Astrocyte (in vitro differentiated cells and primary cell): ENCODE results near the gene ABCC2. TPM values are rescaled to one million over a fixed set of nuclear protein-coding genes. Genes with fewer than 3 reads are reported as not detected.

Experiments used
- DNase-seq: peaks from one replicate; pipeline ENCODE4 v3.0.0-alpha.2; 2010; ENCODE audit warnings: low read depth
- FAIRE-seq: peaks from 2 replicates; lab custom pipeline; 2011; peaks lifted over from hg19 to GRCh38; lab: Jason Lieb, UNC
- H2AFZ ChIP-seq: 2 replicates; pipeline ENCODE4 v1.6.0; 2012; ENCODE audit warnings: low read depth, low read length, inconsistent platforms
- H3K27ac ChIP-seq: 2 replicates; pipeline ENCODE4 v1.5.1; 2011; ENCODE audit warnings: low read depth, low read length, inconsistent platforms
- H3K27me3 ChIP-seq: 2 replicates; pipeline ENCODE4 v1.6.0; 2011; ENCODE audit warnings: low read length, inconsistent platforms; ENCODE audit not compliant: insufficient read depth
- H3K36me3 ChIP-seq: 2 replicates; pipeline ENCODE4 v1.5.1; 2011; ENCODE audit warnings: low read length, inconsistent platforms; ENCODE audit not compliant: insufficient read depth
- H3K4me1 ChIP-seq: 2 replicates; pipeline ENCODE4 v1.5.1; 2011; ENCODE audit warnings: low read length, inconsistent platforms; ENCODE audit not compliant: insufficient read depth
- H3K4me2 ChIP-seq: 2 replicates; pipeline ENCODE4 v1.6.0; 2012; ENCODE audit warnings: low read length, inconsistent platforms
- H3K4me3 ChIP-seq: 2 replicates; pipeline ENCODE4 v1.5.1; 2011; ENCODE audit warnings: low read depth, mild to moderate bottlenecking, low read length, inconsistent platforms; ENCODE audit not compliant: insufficient read depth
- H3K79me2 ChIP-seq: 2 replicates; pipeline ENCODE4 v1.6.0; 2012; ENCODE audit warnings: mild to moderate bottlenecking, low read length, inconsistent platforms; ENCODE audit not compliant: insufficient read depth
- H3K9ac ChIP-seq: 2 replicates; pipeline ENCODE4 v1.6.0; 2012; ENCODE audit warnings: mild to moderate bottlenecking, low read length, inconsistent platforms
- H3K9me3 ChIP-seq: 2 replicates; pipeline ENCODE4 v1.5.1; 2012; ENCODE audit warnings: low read depth, mild to moderate bottlenecking, low read length, inconsistent platforms; ENCODE audit not compliant: insufficient read depth
- H4K20me1 ChIP-seq: 2 replicates; pipeline ENCODE4 v1.6.0; 2012; ENCODE audit warnings: low read length, inconsistent platforms; ENCODE audit not compliant: insufficient read depth
- H3K27ac Mint-ChIP-seq: one replicate; pipeline ENCODE4 v1.8.0; 2021; ENCODE audit warnings: mild to moderate bottlenecking, mixed read lengths; ENCODE audit not compliant: unreplicated experiment
- H3K27me3 Mint-ChIP-seq: one replicate; pipeline ENCODE4 v1.8.0; 2021; ENCODE audit warnings: low read depth, mixed read lengths; ENCODE audit not compliant: unreplicated experiment
- H3K36me3 Mint-ChIP-seq: one replicate; pipeline ENCODE4 v1.8.0; 2021; ENCODE audit warnings: low read depth, mixed read lengths; ENCODE audit not compliant: unreplicated experiment
- H3K4me1 Mint-ChIP-seq: one replicate; pipeline ENCODE4 v1.8.0; 2021; ENCODE audit warnings: low read depth, mixed read lengths; ENCODE audit not compliant: unreplicated experiment
- H3K4me3 Mint-ChIP-seq: one replicate; pipeline ENCODE4 v1.8.0; 2021; ENCODE audit warnings: mild to moderate bottlenecking, moderate library complexity, mixed read lengths; ENCODE audit not compliant: unreplicated experiment
- H3K9me3 Mint-ChIP-seq: one replicate; pipeline ENCODE4 v1.8.0; 2021; ENCODE audit warnings: mild to moderate bottlenecking, mixed read lengths; ENCODE audit not compliant: unreplicated experiment
- EZH2 ChIP-seq: IDR thresholded peaks from 2 replicates; pipeline ENCODE4 v1.6.1; 2012; ENCODE audit warnings: mild to moderate bottlenecking, low read length, inconsistent platforms; ENCODE audit not compliant: insufficient read depth
- total RNA-seq: library from RNA; stranded (reverse); gene quantifications from 2 replicates; pipeline ENCODE4 v1.2.1, GENCODE V29; 2021
- TF ChIP-seq, protein P1 (sequence below): IDR thresholded peaks from 2 replicates; pipeline ENCODE4 v1.5.1; 2011; ENCODE audit warnings: low read depth, mild to moderate bottlenecking, inconsistent platforms, low read length, moderate library complexity; ENCODE audit not compliant: insufficient read depth

Gene ABCC2
- total RNA-seq, 1 donor from 2014 or later = 0.59 TPM

DNA sequence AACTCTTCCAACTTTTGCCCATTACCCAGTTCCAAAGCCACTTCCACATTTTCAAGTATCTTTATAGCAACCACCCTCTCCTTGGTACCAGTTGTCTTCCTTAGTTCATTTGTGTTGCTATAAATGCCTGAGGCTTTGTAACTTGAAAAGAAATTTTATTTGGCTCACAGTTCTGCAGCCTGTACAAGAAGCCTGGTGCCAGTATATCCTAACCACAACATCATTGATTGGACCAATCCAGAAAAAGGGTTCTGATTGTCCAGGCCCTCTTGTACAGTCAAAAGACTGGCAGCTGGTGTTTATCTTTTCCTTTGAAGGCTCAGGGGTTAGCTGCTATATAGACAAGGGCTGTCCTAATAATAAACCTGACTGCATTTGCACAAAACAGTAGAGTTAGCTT, 21.1 kb upstream of the ABCC2 start:
- Histone ChIP-seq H3K36me3 (peaks cover 11% of the 10 kb centered on the region), H3K4me2 (no peak overlapping the region), H3K79me2 (no peaks in the 10 kb centered on the region), H3K9ac (no peak overlapping the region), H4K20me1 (no peaks in the 10 kb centered on the region), H3K27ac (no peak overlapping the region), H3K4me1 (no peaks in the 10 kb centered on the region), H2AFZ (no peak overlapping the region), H3K27me3 (no peaks in the 10 kb centered on the region), H3K4me3 (no peak overlapping the region), H3K9me3 (no peaks in the 10 kb centered on the region)
- Mint-ChIP-seq H3K36me3 (peaks cover 8% of the 10 kb centered on the region), H3K27me3 (no peaks in the 10 kb centered on the region), H3K4me1 (no peaks in the 10 kb centered on the region), H3K9me3 (no peaks in the 10 kb centered on the region), H3K27ac (no peak overlapping the region), H3K4me3 (no peak overlapping the region)
- DNase-seq (no peak), FAIRE-seq (no peak)
- TF ChIP-seq, protein P1, sequence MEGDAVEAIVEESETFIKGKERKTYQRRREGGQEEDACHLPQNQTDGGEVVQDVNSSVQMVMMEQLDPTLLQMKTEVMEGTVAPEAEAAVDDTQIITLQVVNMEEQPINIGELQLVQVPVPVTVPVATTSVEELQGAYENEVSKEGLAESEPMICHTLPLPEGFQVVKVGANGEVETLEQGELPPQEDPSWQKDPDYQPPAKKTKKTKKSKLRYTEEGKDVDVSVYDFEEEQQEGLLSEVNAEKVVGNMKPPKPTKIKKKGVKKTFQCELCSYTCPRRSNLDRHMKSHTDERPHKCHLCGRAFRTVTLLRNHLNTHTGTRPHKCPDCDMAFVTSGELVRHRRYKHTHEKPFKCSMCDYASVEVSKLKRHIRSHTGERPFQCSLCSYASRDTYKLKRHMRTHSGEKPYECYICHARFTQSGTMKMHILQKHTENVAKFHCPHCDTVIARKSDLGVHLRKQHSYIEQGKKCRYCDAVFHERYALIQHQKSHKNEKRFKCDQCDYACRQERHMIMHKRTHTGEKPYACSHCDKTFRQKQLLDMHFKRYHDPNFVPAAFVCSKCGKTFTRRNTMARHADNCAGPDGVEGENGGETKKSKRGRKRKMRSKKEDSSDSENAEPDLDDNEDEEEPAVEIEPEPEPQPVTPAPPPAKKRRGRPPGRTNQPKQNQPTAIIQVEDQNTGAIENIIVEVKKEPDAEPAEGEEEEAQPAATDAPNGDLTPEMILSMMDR = no peak
- TF ChIP-seq EZH2 = no peak

DNA sequence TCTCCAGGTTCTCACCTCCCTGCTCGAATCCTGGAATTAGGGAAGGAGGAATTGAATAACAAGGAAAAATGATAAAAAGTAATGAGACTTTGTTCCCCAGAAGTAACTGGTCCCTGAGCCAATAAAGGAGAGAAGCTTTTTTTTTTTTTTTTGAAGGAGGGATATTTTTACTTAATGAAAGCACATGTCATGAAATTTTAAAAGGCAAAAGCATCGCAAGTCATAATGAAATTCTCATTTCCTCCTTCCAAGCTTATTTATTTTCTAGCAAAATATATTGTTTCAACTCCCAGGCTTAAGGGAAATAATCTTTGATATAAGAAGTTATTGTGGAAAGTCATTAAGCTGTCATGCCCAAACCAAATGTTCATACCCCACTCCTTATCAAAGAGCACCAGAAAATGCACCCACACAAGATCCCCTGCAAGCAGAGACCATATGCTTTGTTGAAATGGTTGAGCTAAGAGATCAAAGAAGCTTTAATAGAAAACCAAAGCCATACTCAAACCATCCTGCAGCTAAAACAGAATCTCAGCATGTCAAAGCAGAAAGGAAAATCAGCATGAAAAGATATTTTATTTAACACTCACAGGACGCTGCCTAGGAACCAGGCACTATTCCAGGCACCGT, 16.7 kb upstream of the ABCC2 start:
- FAIRE-seq (no peak), DNase-seq (no peak)
- Histone ChIP-seq H2AFZ (no peak overlapping the region), H3K27me3 (no peaks in the 10 kb centered on the region), H3K4me2 (no peak overlapping the region), H3K4me1 (peaks cover 4% of the 10 kb centered on the region), H4K20me1 (no peaks in the 10 kb centered on the region), H3K4me3 (no peak overlapping the region), H3K36me3 (no peaks in the 10 kb centered on the region), H3K79me2 (no peaks in the 10 kb centered on the region), H3K27ac (no peak overlapping the region), H3K9ac (no peak overlapping the region), H3K9me3 (no peaks in the 10 kb centered on the region)
- no peak overlapping the region for H3K4me3 Mint-ChIP-seq
- TF ChIP-seq EZH2 = no peak
- TF ChIP-seq, protein P1 = no peak
- peaks cover 3% of the 10 kb centered on the region for H3K36me3 Mint-ChIP-seq
- H3K27ac Mint-ChIP-seq = no peak overlapping the region
- no peaks in the 10 kb centered on the region for H3K4me1 Mint-ChIP-seq
- no peaks in the 10 kb centered on the region for H3K9me3 Mint-ChIP-seq
- no peaks in the 10 kb centered on the region for H3K27me3 Mint-ChIP-seq

DNA sequence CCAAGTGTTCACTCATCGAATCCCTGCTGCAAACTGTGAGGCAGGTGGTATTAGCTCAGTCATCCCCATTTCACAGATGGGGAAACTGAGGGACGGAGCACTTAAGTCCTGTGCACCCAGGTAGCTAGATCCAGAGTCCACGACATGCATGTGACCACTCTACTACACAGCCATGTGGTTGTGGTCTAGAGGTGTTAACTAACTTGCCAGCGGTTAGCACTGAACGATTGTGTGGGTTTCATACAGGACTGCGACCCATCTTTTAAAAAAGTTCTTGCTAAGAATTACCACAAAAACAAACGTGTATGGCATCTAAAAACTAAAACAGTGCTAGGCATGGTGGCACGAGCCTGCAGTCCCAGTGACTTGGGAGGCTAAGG, 16.1 kb upstream of the ABCC2 start:
- H3K36me3 ChIP-seq = no peaks in the 10 kb centered on the region
- DNase-seq (no peak), FAIRE-seq (no peak)
- no peaks in the 10 kb centered on the region for H3K27me3 Mint-ChIP-seq
- H2AFZ ChIP-seq = no peak overlapping the region
- no peak overlapping the region for H3K9ac ChIP-seq
- H3K36me3 Mint-ChIP-seq = peaks cover under 1% of the 10 kb centered on the region
- no peaks in the 10 kb centered on the region for H3K79me2 ChIP-seq
- no peaks in the 10 kb centered on the region for H3K27me3 ChIP-seq
- no peak for TF ChIP-seq EZH2
- TF ChIP-seq, protein P1 = no peak
- no peak overlapping the region for H3K27ac Mint-ChIP-seq
- no peak overlapping the region for H3K4me2 ChIP-seq
- no peaks in the 10 kb centered on the region for H4K20me1 ChIP-seq
- H3K9me3 Mint-ChIP-seq = no peaks in the 10 kb centered on the region
- no peak overlapping the region for H3K4me3 ChIP-seq
- no peak overlapping the region for H3K27ac ChIP-seq
- no peaks in the 10 kb centered on the region for H3K9me3 ChIP-seq
- peaks cover 4% of the 10 kb centered on the region for H3K4me1 ChIP-seq
- no peaks in the 10 kb centered on the region for H3K4me1 Mint-ChIP-seq
- no peak overlapping the region for H3K4me3 Mint-ChIP-seq
